Measurements from ENCODE around the gene YBX3. TPM values are rescaled to one million over a fixed set of nuclear protein-coding genes. Genes with fewer than 3 reads are reported as not detected.
A peak's percentile ranks its signal among the peaks of the same experiment; 100 is the strongest.

YBX3 gene
- total RNA-seq, 1 donor from 2014 or later: 150 TPM

DNA sequence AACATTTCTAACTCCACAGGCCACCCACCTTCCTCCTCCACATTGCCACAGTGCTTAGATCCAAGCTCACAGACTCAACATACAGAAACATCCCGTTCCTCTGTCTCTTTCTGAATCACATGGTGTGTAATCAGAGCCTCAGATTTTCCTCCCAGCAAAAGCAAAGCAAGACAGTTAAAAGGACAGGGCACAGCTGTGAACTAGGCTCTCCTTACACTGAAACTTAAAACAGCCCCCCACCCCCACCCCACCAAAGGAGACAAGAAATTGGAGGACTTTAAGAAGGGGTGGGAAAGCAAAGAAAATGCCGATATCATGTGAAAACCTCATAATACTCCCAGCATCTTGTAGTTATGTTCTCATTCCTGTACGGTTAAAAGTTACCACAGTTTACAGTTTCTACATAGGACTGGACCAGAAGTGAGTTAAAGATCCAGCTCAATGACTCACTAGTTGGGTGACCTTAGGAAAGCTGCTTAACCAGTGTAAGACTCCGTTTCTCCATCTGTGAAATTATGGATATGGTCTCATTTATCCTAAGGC is 4.8 kb downstream of the YBX3 start:
- Mint-ChIP-seq H3K4me3 (ENCODE audit: low read depth) (no peak overlapping the region), H3K36me3 (ENCODE audit: low read depth) (peaks cover 43% of the 10 kb centered on the region), H3K27me3 (ENCODE audit: low read depth) (no peaks in the 10 kb centered on the region), H3K27ac (no peak overlapping the region), H3K4me1 (ENCODE audit: low read depth) (peaks cover 56% of the 10 kb centered on the region), H3K9me3 (no peaks in the 10 kb centered on the region)
- intact Hi-C loops (cut with micrococcal nuclease): no loop called here
- DNase-seq (ENCODE audit: low spot score): no peak

GRCh38 chr12:10717410-10717809 is 5.7 kb downstream of the YBX3 start:
- DNase-seq (ENCODE audit: low spot score): no peak
- Mint-ChIP-seq H3K9me3 (no peaks in the 10 kb centered on the region), H3K27ac (no peak overlapping the region), H3K4me1 (ENCODE audit: low read depth) (peaks cover 55% of the 10 kb centered on the region), H3K4me3 (ENCODE audit: low read depth) (no peak overlapping the region), H3K27me3 (ENCODE audit: low read depth) (no peaks in the 10 kb centered on the region), H3K36me3 (ENCODE audit: low read depth) (peaks cover 52% of the 10 kb centered on the region)
- intact Hi-C loops (cut with micrococcal nuclease): no loop called here

DNA sequence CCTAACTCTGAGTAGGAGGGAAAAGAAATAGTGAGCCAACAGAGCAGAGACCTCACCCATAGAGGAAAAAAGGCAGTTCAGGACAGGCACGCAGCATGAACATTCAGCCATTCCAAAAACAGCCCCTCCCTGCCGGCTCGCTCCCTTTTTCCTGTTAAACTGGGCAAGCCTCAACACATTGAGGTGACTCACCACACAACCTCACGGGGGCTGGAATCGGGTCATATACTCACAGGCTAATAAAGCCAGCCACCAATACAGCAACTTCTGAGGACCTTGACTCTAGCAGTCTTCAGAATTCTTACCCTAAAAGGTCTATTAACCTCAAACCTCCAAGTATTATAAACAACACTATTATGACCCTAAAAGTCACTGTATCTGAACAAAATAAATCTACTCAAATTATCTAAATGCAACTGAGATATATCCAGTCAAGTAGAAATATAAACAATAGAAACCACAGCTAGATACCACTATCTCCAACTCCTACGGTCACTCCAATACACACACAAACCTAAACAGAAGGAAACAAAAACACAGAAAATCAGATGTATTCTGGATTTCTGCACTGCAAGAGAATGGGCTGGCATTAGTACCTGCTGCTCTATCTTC is 6.3 kb downstream of the YBX3 start:
- intact Hi-C loops (cut with micrococcal nuclease): no loop called here
- Mint-ChIP-seq H3K4me1 (ENCODE audit: low read depth) (peaks cover 50% of the 10 kb centered on the region), H3K27me3 (ENCODE audit: low read depth) (no peaks in the 10 kb centered on the region)

DNA sequence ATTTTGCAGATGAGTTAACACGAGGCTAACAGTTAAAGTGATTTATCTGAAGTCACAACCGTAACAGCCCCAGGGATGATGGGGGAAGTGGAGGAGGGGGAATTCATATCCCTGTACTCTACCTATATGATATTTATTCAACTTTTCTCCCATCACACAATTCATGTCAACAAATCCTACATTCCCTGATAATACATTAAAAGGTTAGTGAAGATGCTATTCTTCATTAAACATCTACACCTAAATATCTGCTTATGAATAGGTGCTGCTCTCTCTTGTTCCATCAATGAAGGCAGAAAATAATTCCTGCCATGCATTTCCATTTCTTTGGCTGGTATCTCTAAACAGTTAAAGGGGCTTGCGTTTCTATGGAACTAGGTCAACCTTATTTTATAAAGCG is 6.8 kb downstream of the YBX3 start:
- H3K4me1 Mint-ChIP-seq (ENCODE audit: low read depth): peaks cover 46% of the 10 kb centered on the region
- H3K27me3 Mint-ChIP-seq (ENCODE audit: low read depth): no peaks in the 10 kb centered on the region
- intact Hi-C loops (cut with micrococcal nuclease): no loop called here
- peaks cover 61% of the 10 kb centered on the region for H3K36me3 Mint-ChIP-seq (ENCODE audit: low read depth)
- no peaks in the 10 kb centered on the region for H3K9me3 Mint-ChIP-seq
- no peak overlapping the region for H3K27ac Mint-ChIP-seq
- H3K4me3 Mint-ChIP-seq (ENCODE audit: low read depth): no peak overlapping the region
- DNase-seq (ENCODE audit: low spot score): no peak

More for the DNA sequence above, 6.3 kb downstream of the YBX3 start:
- Mint-ChIP-seq H3K9me3 (no peaks in the 10 kb centered on the region), H3K4me3 (ENCODE audit: low read depth) (no peak overlapping the region), H3K36me3 (ENCODE audit: low read depth) (peaks cover 57% of the 10 kb centered on the region), H3K27ac (no peak overlapping the region)
- DNase-seq (ENCODE audit: low spot score): no peak

DNA sequence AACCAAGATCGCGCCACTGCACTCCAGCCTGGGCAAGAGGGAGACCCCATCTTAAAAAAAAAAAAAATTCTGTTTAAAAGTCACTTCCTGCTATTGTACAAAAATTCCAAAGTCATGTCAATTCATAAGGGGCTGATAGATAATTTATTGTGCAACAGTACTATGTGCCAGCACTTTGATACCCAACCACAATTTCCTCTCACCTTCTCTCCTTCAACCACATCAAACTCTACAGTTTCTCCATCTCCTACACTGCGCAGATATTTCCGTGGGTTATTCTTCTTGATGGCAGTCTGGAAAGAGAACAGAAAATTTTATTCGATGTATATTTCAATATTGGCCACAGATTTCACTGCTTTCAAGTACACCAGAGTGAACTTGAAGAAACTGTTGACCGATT is 7.6 kb downstream of the YBX3 start:
- Mint-ChIP-seq H3K9me3 (no peaks in the 10 kb centered on the region), H3K36me3 (ENCODE audit: low read depth) (peaks cover 59% of the 10 kb centered on the region)

DNA sequence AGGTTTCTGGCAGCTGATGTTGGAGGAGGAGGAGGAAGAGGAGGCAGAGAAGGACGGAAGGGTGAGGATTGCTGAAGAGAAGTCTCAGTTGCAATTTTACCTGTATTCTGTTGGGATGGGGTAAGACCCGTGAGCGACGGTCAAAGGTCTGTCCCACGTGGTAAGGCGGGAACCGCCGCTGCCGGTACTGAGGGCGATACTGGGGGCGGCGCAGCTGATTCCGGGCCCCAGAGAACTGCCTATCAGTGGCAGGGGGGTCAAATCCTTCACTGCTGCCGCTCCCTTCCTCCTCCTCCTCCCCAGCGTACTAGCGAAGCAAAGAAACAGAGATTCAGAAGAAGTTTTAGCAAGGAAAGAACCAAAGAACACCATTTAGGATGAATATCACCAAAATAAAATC is 13.3 kb downstream of the YBX3 start:
- Mint-ChIP-seq H3K36me3 (ENCODE audit: low read depth) (peaks cover 68% of the 10 kb centered on the region), H3K9me3 (no peaks in the 10 kb centered on the region), H3K27ac (no peak overlapping the region), H3K4me3 (ENCODE audit: low read depth) (no peak overlapping the region), H3K27me3 (ENCODE audit: low read depth) (no peaks in the 10 kb centered on the region), H3K4me1 (ENCODE audit: low read depth) (no peaks in the 10 kb centered on the region)
- no peak for DNase-seq (ENCODE audit: low spot score)
- intact Hi-C loops (cut with micrococcal nuclease): no loop called here

More for the DNA sequence above, 7.6 kb downstream of the YBX3 start:
- DNase-seq (ENCODE audit: low spot score): no peak
- H3K4me3 Mint-ChIP-seq (ENCODE audit: low read depth): no peak overlapping the region
- H3K27me3 Mint-ChIP-seq (ENCODE audit: low read depth): no peaks in the 10 kb centered on the region
- peaks cover 40% of the 10 kb centered on the region for H3K4me1 Mint-ChIP-seq (ENCODE audit: low read depth)
- H3K27ac Mint-ChIP-seq: no peak overlapping the region
- intact Hi-C loops (cut with micrococcal nuclease): no loop called here

GRCh38 chr12:10708862-10709261 is 14.3 kb downstream of the YBX3 start:
- DNase-seq (ENCODE audit: low spot score): no peak
- Mint-ChIP-seq H3K9me3 (no peaks in the 10 kb centered on the region), H3K4me3 (ENCODE audit: low read depth) (no peak overlapping the region), H3K4me1 (ENCODE audit: low read depth) (peaks cover 2% of the 10 kb centered on the region), H3K36me3 (ENCODE audit: low read depth) (peaks cover 70% of the 10 kb centered on the region), H3K27me3 (ENCODE audit: low read depth) (no peaks in the 10 kb centered on the region), H3K27ac (no peak overlapping the region)
- intact Hi-C loops (cut with micrococcal nuclease): no loop called here

DNA sequence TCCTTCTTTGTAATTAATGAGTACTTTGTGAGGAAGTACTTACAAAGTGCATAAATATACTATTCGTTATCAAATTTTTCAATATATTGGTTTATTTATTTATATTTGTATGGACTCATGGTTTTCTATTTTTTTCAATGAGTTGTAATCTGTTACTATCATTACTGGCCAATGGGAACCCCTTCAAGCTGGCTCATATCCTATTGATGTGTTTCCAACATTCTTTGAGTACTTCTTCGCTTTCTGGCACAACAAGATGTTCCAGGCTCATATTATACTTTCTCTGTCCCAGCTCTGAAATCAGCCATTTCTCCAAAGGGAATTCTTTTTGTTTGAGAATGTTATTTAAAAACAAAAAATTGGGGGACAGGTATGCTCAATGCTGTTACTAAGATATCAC is 17.5 kb downstream of the YBX3 start:
- Mint-ChIP-seq H3K36me3 (ENCODE audit: low read depth) (peaks cover 63% of the 10 kb centered on the region), H3K4me3 (ENCODE audit: low read depth) (no peak overlapping the region), H3K4me1 (ENCODE audit: low read depth) (peaks cover 15% of the 10 kb centered on the region), H3K9me3 (no peaks in the 10 kb centered on the region), H3K27ac (no peak overlapping the region), H3K27me3 (ENCODE audit: low read depth) (no peaks in the 10 kb centered on the region)
- intact Hi-C loops (cut with micrococcal nuclease): no loop called here
- DNase-seq (ENCODE audit: low spot score): no peak

GRCh38 chr12:10701843-10702242 is 21.3 kb downstream of the YBX3 start:
- Mint-ChIP-seq H3K4me3 (ENCODE audit: low read depth) (no peak overlapping the region), H3K36me3 (ENCODE audit: low read depth) (peaks cover 60% of the 10 kb centered on the region), H3K4me1 (ENCODE audit: low read depth) (peaks cover 22% of the 10 kb centered on the region), H3K9me3 (no peaks in the 10 kb centered on the region), H3K27me3 (ENCODE audit: low read depth) (no peaks in the 10 kb centered on the region), H3K27ac (peak overlapping the region; percentile 47)
- intact Hi-C loops (cut with micrococcal nuclease): loop anchor here (1.0 kb wide), 1 partner anchor 19 kb away; no protein-coding TSS in a partner anchor
- DNase-seq (ENCODE audit: low spot score): no peak

- intact Hi-C loops (cut with micrococcal nuclease): loop anchor here (1.0 kb wide), 1 partner anchor 20 kb away; no protein-coding TSS in a partner anchor
- DNase-seq (ENCODE audit: low spot score): no peak
- peak overlapping the region; percentile 47 for H3K27ac Mint-ChIP-seq
Observed at GRCh38 chr12:10701131-10701681, 21.9 kb downstream of the YBX3 start.

DNA sequence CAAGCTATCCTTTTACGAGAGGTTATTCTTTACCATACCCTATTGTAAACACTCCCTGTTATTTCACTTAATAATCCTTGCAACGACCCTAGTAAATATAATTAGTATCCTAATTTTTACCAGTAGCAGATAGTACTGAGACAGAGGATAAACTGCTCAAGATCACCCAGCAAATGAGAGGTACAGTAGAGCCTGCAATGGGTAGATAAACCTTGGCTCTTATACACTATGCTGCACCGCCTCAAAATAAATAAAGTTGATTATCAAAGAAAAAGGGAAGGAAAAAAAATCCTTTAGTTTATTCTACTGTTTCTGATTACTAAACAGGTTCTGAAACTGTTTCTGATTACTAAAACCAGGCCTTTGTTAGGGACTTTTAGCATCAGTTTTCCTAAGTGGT is 22.5 kb downstream of the YBX3 start:
- H3K4me3 Mint-ChIP-seq (ENCODE audit: low read depth): no peak overlapping the region
- H3K36me3 Mint-ChIP-seq (ENCODE audit: low read depth): peaks cover 59% of the 10 kb centered on the region
- no peak for DNase-seq (ENCODE audit: low spot score)
- no peaks in the 10 kb centered on the region for H3K27me3 Mint-ChIP-seq (ENCODE audit: low read depth)
- H3K27ac Mint-ChIP-seq: peak overlapping the region; percentile 47
- intact Hi-C loops (cut with micrococcal nuclease): no loop called here
- no peaks in the 10 kb centered on the region for H3K9me3 Mint-ChIP-seq
- peaks cover 25% of the 10 kb centered on the region for H3K4me1 Mint-ChIP-seq (ENCODE audit: low read depth)

More at GRCh38 chr12:10701131-10701681, 21.9 kb downstream of the YBX3 start:
- no peaks in the 10 kb centered on the region for H3K9me3 Mint-ChIP-seq
- H3K4me1 Mint-ChIP-seq (ENCODE audit: low read depth): peaks cover 22% of the 10 kb centered on the region
- no peaks in the 10 kb centered on the region for H3K27me3 Mint-ChIP-seq (ENCODE audit: low read depth)
- H3K36me3 Mint-ChIP-seq (ENCODE audit: low read depth): peaks cover 61% of the 10 kb centered on the region
- no peak overlapping the region for H3K4me3 Mint-ChIP-seq (ENCODE audit: low read depth)

GRCh38 chr12:10697862-10698261 is 25.3 kb downstream of the YBX3 start:
- Mint-ChIP-seq H3K27ac (no peak overlapping the region), H3K36me3 (ENCODE audit: low read depth) (peaks cover 62% of the 10 kb centered on the region), H3K9me3 (no peaks in the 10 kb centered on the region), H3K27me3 (ENCODE audit: low read depth) (no peaks in the 10 kb centered on the region), H3K4me1 (ENCODE audit: low read depth) (peaks cover 25% of the 10 kb centered on the region), H3K4me3 (ENCODE audit: low read depth) (no peak overlapping the region)
- DNase-seq (ENCODE audit: low spot score): no peak
- intact Hi-C loops (cut with micrococcal nuclease): no loop called here

DNA sequence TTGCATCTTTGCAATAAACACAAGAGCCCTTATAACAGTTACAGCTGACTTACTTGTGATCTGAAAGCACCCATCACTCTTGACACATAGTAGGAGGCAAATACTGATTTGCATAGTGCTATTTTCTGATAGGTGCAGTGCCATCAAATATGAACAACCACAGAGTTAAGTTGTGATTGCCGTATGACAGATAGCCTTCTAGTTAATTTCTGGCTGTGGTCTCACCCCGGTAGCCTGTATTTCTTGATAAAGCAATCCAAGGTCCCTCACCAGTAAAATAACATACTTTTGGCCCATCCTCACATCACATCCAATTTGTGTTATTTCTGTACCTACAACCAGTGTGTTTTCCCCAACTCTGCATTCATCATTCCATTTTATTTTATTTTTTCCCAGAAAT is 26.0 kb downstream of the YBX3 start:
- no peaks in the 10 kb centered on the region for H3K27me3 Mint-ChIP-seq (ENCODE audit: low read depth)
- H3K4me1 Mint-ChIP-seq (ENCODE audit: low read depth): peaks cover 25% of the 10 kb centered on the region
- DNase-seq (ENCODE audit: low spot score): no peak
- intact Hi-C loops (cut with micrococcal nuclease): no loop called here
- H3K4me3 Mint-ChIP-seq (ENCODE audit: low read depth): no peak overlapping the region
- H3K9me3 Mint-ChIP-seq: no peaks in the 10 kb centered on the region
- peaks cover 58% of the 10 kb centered on the region for H3K36me3 Mint-ChIP-seq (ENCODE audit: low read depth)
- H3K27ac Mint-ChIP-seq: no peak overlapping the region
